ENCODE measurements around the gene CCL4.

GRCh38 chr17:36131421-36131820 is 27.8 kb downstream of the CCL4 start:
- TF ChIP-seq CTCF (IDR thresholded peaks at IDR 0.05) = no peak
- no peak for TF ChIP-seq POLR2A (IDR thresholded peaks at IDR 0.05)
- TF ChIP-seq POLR2AphosphoS5 (IDR thresholded peaks at IDR 0.05) = no peak
